ENCODE results near the gene DOK5. TPM values are rescaled to one million over a fixed set of nuclear protein-coding genes. Genes with fewer than 3 reads are reported as not detected.

DOK5 gene
- total and polyA plus RNA-seq, 12 donors = 0.29 to 2.0 (median 1.2) TPM; not detected in 1

DNA sequence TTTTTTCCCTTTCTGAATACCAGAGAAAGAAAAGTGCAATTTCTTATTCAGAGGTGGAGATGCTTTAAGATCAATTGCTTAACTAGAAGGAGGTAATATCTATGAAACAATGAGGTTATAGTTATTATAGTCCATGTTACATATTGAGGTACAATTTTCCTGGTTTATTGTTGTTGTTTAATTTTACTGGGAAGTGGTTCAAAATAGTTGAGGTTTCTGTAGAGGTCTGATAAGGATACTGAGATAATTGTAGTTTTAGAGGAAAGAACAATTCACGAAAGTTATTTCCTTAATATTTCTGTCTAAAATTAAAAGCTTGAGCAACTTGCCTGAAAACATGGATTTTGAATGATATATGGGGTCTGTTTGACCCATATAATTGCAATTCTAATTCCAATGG is 51.4 kb downstream of the DOK5 start:
- H3K4me1 ChIP-seq (replicated peaks in 1 of 2) = no peaks in the 10 kb centered on the region
- H3K9me3 ChIP-seq (replicated peaks in 1 of 3) = no peaks in the 10 kb centered on the region
- intact Hi-C loops (cut with DNase I) = no loop called here
- no peak for DNase-seq
- peaks cover 6% of the 10 kb centered on the region for H3K27me3 ChIP-seq
- TF ChIP-seq CTCF (IDR thresholded peaks at IDR 0.05) (no peak), POLR2A (IDR thresholded peaks at IDR 0.05) (no peak)
- no peak overlapping the region for H3K27ac ChIP-seq
- 42 to 64% (median 50%) methylated on average over 1 of the region's 1 CpG for WGBS, 4 donors
- no peaks in the 10 kb centered on the region for H3K36me3 ChIP-seq (replicated peaks in 1 of 2)
- no peak overlapping the region for H3K4me3 ChIP-seq

- H3K4me3 ChIP-seq = no peak overlapping the region
- H3K4me1 ChIP-seq (replicated peaks in 1 of 2) = no peaks in the 10 kb centered on the region
- TF ChIP-seq POLR2A (IDR thresholded peaks at IDR 0.05) (no peak), CTCF (IDR thresholded peaks at IDR 0.05) (no peak)
- WGBS, 4 donors = 77 to 82% (median 81%) methylated on average over 3 of the region's 3 CpGs
- H3K27ac ChIP-seq = no peak overlapping the region
- intact Hi-C loops (cut with DNase I) = no loop called here
- H3K27me3 ChIP-seq = peaks cover 6% of the 10 kb centered on the region
- no peak for DNase-seq
- no peaks in the 10 kb centered on the region for H3K36me3 ChIP-seq (replicated peaks in 1 of 2)
- H3K9me3 ChIP-seq (replicated peaks in 1 of 3) = no peaks in the 10 kb centered on the region
These were observed 57.2 kb downstream of the DOK5 start for GRCh38 chr20:54532573-54532972.

DNA sequence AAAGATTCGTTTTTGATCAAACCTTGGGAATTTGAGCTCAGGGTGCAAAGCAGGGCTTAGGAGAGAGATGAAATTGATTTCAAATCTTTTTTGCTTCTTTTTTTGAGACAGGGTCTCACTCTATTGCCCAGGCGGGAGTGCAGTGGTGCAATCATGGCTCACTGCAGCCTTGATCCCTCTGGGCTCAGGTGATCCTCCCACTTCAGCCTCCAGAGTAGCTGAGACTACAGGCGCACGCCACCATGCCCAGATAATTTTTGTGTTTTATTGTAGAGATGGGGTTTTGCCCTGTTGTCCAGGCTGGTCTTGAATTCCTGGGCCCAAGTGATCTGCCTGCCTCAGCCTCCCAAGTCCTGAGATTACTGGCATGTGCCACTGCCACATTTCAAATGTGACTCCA is 58.7 kb downstream of the DOK5 start:
- Histone ChIP-seq H3K27ac (no peak overlapping the region), H3K9me3 (replicated peaks in 1 of 3) (no peaks in the 10 kb centered on the region), H3K4me3 (no peak overlapping the region), H3K36me3 (replicated peaks in 1 of 2) (no peaks in the 10 kb centered on the region), H3K4me1 (replicated peaks in 1 of 2) (no peaks in the 10 kb centered on the region), H3K27me3 (peaks cover 6% of the 10 kb centered on the region)
- DNase-seq = no peak
- WGBS, 4 donors = 76 to 90% (median 84%) methylated on average over 4 of the region's 4 CpGs
- TF ChIP-seq POLR2A (IDR thresholded peaks at IDR 0.05) = no peak
- intact Hi-C loops (cut with DNase I) = no loop called here

DNA sequence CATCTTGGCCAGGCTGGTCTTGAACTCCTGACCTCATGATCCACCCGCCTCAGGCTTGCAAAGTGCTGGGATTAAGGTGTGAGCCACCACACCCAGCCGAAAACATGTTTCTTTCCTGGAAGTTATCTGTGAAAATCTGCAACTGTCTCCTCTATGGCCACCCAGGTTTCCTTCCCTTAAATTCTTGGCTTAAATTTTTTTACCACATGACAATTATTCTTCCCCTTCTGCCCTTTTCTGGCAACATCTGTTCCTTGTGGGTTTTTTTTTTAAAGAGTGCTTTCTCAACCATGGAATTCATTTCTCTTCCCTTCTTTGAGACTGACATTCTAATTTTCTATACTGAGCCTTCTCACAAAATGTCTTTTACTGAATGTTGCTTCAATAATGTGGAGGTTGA is 59.6 kb downstream of the DOK5 start:
- H3K9me3 ChIP-seq (replicated peaks in 1 of 3) = no peaks in the 10 kb centered on the region
- intact Hi-C loops (cut with DNase I) = no loop called here
- DNase-seq = no peak
- H3K4me1 ChIP-seq (replicated peaks in 1 of 2) = no peaks in the 10 kb centered on the region
- 38 to 63% (median 49%) methylated on average over 2 of the region's 2 CpGs for WGBS, 4 donors
- no peak overlapping the region for H3K27ac ChIP-seq
- H3K27me3 ChIP-seq = peaks cover 6% of the 10 kb centered on the region
- H3K36me3 ChIP-seq (replicated peaks in 1 of 2) = no peaks in the 10 kb centered on the region
- no peak overlapping the region for H3K4me3 ChIP-seq
- TF ChIP-seq POLR2A (IDR thresholded peaks at IDR 0.05) = no peak
- no peak for TF ChIP-seq CTCF (IDR thresholded peaks at IDR 0.05)

- no peak for DNase-seq
- intact Hi-C loops (cut with DNase I) = no loop called here
- H3K27me3 ChIP-seq = peaks cover 6% of the 10 kb centered on the region
- no peak for TF ChIP-seq CTCF (IDR thresholded peaks at IDR 0.05)
- no peak for TF ChIP-seq POLR2A (IDR thresholded peaks at IDR 0.05)
- no peaks in the 10 kb centered on the region for H3K36me3 ChIP-seq (replicated peaks in 1 of 2)
- H3K9me3 ChIP-seq (replicated peaks in 1 of 3) = no peaks in the 10 kb centered on the region
- H3K4me1 ChIP-seq (replicated peaks in 1 of 2) = no peaks in the 10 kb centered on the region
- H3K4me3 ChIP-seq = no peak overlapping the region
- no peak overlapping the region for H3K27ac ChIP-seq
These were observed 60.4 kb downstream of the DOK5 start for GRCh38 chr20:54535746-54536145.

Measured in adrenal gland (tissue), 12 donors.